Measurements from ENCODE around the gene HNRNPM.
"Not testable (repeated sequence)": the region's sequence is repeated elsewhere in the genome, so short reads cannot be mapped to it uniquely, and the experiment has no call there.

Gene HNRNPM

GRCh38 chr19:8513036-8513686, 68.4 kb downstream of the HNRNPM start:
- no peak for DNase-seq

DNA sequence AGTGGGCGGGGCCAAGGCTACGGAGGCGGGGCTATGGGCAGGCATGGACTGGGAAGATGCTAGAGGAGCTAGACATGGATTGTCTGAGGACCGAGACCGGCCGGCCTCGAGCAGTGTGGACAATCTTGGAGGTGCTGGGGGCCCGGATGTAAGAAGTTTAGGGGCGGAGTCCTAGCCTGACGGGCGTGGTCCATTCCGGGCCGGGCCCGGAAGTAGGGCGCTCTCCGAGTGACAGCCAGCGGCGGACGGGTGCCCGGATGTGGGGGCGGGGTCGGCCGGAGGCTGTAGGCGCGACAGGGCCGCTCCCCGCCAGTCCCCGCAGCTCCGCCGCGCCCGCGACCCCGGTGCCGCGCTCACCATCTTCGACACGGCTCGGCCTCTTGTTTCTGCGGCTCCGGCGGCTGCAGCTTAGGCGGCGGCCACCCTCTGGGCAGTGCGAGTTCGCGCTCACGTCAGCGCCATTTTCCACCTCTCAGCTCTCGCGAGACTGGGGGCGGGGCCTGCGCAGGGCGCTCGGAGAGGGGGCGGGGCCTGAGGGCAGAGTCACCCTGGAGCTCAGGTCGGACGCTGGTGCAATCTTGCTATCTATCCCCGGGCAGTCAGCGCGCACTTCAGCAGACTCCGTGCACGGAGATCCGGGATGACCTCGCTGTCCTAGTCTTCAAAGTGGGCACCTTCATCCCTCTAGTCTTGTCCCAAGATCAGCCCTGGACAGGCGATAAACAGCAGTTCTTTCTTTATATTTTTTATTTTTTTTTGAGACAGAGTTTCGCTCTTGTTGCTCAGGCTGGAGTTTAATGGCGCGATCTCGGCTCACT, 69.1 kb downstream of the HNRNPM start, which contains the start of gene ZNF414:
Gene ZNF414, minus strand, starts transcription at position 481 of the 818 bp plus-strand sequence. Its CDS starts 121 bp downstream, at position 360.
- DNase-seq, result peak; percentile 95

GRCh38 chr19:8514505-8515009, 69.8 kb downstream of the HNRNPM start:
- not testable (repeated sequence) for DNase-seq

- no peak for DNase-seq
Observed at GRCh38 chr19:8515317-8515716, 70.5 kb downstream of the HNRNPM start.

GRCh38 chr19:8517551-8518442, 73.0 kb downstream of the HNRNPM start:
- no peak for DNase-seq

DNA sequence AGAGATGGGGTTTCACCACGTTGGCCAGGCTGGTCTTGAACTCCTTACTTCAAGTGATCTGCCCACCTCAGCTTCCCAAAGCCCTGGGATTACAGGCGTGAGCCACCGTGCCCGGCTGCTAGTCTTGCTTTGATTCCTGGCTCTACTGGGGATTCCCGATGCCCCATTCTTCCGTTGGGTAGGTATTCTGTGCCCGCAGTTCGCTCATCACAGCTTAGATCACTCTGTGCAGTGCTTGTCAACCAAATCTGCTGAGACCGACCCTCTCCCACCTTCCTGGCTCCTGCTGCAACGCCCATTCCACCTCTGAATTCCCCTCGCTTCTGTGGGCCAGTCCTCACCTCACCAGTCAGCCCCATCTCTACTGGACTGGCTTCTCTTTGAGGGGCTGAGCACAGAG, 73.8 kb downstream of the HNRNPM start:
- DNase-seq, result no peak

DNA sequence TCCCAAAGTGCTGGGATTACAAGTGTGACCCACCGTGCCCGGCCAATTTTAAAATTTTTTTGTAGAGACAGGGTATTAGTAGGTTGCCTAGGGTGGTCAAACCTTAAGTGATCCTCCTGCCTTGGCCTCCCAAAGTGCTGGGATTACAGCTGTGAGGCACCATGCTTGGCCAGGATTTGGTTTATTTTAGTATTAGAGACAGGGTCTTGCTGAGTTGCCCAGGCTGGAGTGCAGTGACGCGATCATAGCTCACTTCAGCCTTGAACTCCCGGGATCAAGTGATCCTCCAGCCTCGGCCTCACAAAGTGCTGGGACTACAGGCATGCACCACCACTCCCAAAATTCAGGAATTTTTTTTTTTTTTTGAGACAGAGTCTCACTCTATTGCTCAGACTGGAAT, 74.6 kb downstream of the HNRNPM start:
- DNase-seq, result no peak

DNA sequence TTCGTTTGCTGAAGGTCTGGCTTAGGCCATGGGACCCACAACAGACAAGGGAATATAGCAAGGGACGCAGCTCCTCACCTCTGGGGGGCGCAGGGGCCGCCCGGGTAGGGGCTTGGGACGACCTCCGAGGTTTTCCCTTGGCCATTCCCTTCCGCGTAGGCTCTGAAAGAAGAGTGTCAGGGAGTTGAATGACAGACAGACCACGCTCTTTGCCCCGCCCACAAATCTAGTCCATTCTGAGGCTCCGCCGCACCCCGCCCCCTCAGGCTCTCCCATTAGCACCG, 80.6 kb downstream of the HNRNPM start:
- DNase-seq, result no peak

- peak; percentile 81 for DNase-seq
Observed at GRCh38 chr19:8526345-8527091, 81.7 kb downstream of the HNRNPM start.

DNA sequence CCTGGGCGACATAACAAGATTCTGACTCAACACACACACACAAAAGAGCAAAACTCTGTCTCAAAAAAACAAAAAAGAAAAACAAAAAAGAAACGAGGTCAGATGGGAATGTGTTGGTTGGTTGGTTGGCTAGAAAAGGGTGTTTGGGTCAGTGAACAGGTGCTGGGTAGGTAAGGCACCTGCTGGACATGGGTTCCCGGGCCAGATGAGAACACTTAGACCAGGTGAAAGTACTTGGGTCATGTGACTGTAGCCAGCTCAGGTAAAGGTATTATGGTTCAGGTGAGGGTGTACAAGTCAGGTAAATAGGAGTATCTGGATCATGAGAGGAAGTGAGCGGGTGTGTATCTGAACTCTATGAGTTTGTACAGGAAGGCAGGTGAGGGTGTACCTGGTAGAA, 83.7 kb downstream of the HNRNPM start:
- DNase-seq, result no peak

DNA sequence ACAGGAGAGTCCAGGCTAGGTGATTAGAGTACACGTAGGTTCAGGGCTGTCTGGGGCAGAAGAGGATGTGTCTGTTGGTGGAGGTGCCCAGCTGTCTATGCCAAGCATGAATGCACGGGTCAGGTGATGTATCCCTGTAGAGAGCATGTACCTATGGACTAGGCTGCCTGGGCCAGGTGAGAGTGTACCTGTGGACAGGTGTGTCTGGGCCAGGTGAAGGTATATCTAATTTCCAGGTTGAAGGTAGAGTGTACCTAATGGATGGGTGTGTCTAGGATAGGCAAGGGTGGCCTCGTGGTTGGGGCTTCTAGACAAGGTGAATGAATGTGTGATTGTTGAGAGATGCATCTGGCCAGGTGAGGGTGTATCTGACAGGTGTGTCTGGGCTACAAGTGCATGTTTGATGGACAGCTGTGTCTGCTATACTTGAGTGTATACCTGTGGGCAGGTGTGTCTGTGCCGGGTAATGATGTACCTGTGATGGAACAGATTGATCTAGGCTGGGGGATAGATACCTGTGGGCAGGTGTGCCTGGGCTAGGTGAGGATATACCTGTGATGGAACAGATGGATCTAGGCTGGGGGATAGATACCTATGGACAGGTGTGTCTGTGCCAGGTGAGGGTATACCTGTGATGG, 84.7 kb downstream of the HNRNPM start:
- no peak for DNase-seq

GRCh38 chr19:8530061-8530679, 85.4 kb downstream of the HNRNPM start:
- no peak for DNase-seq

GRCh38 chr19:8531470-8531869, 86.7 kb downstream of the HNRNPM start:
- no peak for DNase-seq

- DNase-seq, result no peak
Observed at GRCh38 chr19:8532225-8532624, 87.5 kb downstream of the HNRNPM start.

- DNase-seq, result no peak
Observed at GRCh38 chr19:8536282-8536681, 91.5 kb downstream of the HNRNPM start.

DNA sequence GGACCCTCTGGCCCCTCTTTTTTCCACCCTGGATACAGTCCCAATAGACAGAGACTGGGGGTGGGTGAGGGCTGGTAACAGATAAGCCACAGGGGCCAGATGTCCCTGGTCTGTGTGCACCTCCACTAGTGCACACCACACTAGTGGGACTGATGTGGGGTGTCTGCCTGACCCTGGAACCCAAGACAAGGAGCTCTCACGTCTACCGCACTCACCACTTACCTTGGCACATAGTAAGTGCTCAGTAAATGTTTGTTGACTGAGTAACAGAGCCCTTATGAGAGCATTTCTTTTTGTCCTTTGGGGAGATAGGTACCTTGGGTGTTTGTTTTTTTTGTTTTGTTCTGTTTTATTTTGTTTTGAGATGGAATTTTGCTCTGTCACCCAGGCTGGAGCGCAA, 92.3 kb downstream of the HNRNPM start:
- no peak for DNase-seq

Data from NCI-H1105 (cell line).